Endodermal cell (in vitro differentiated cells): ENCODE measurements around the gene RANBP10. TPM values are rescaled to one million over a fixed set of nuclear protein-coding genes. Genes with fewer than 3 reads are reported as not detected.

ENCODE experiments used
- DNase-seq: peaks from one replicate; pipeline ENCODE4 v3.0.0-alpha.2; 2017
- H3K27ac ChIP-seq: 2 replicates; pipeline ENCODE4 v1.5.1; 2013; ENCODE audit warnings: mild to moderate bottlenecking, low read depth, low read length, moderate library complexity
- H3K27me3 ChIP-seq: 2 replicates; pipeline ENCODE4 v1.6.1; 2013; ENCODE audit warnings: mild to moderate bottlenecking, low read length, moderate library complexity; ENCODE audit not compliant: insufficient read depth, control insufficient read depth, poor library complexity, severe bottlenecking
- H3K36me3 ChIP-seq: 2 replicates; pipeline ENCODE4 v1.7.0; 2013; ENCODE audit warnings: mild to moderate bottlenecking, low read length, moderate library complexity; ENCODE audit not compliant: control insufficient read depth, insufficient read depth
- H3K4me1 ChIP-seq: one replicate; pipeline ENCODE4 v1.7.0; 2013; ENCODE audit warnings: low read length; ENCODE audit not compliant: control insufficient read depth, insufficient read depth
- H3K4me3 ChIP-seq: 2 replicates; pipeline ENCODE4 v1.5.1; 2013; ENCODE audit warnings: mild to moderate bottlenecking, low read length, moderate library complexity
- H3K9ac ChIP-seq: 2 replicates; pipeline ENCODE4 v1.6.1; 2013; ENCODE audit warnings: mild to moderate bottlenecking, low read length, moderate library complexity; ENCODE audit not compliant: poor library complexity, severe bottlenecking; ENCODE audit errors: extremely low read depth
- H3K9me3 ChIP-seq: 2 replicates; pipeline ENCODE4 v1.6.1; 2013; ENCODE audit warnings: mild to moderate bottlenecking, low read length, moderate library complexity; ENCODE audit not compliant: control insufficient read depth
- H3K27ac Mint-ChIP-seq: 2 replicates; pipeline ENCODE4 v1.8.0; 2020; ENCODE audit warnings: mixed read lengths
- H3K27me3 Mint-ChIP-seq: 2 replicates; pipeline ENCODE4 v1.8.0; 2021; ENCODE audit warnings: mild to moderate bottlenecking, mixed read lengths; ENCODE audit not compliant: insufficient read depth
- H3K36me3 Mint-ChIP-seq: 2 replicates; pipeline ENCODE4 v1.8.0; 2020; ENCODE audit warnings: low read depth, mixed read lengths
- H3K4me1 Mint-ChIP-seq: 2 replicates; pipeline ENCODE4 v1.8.0; 2020; ENCODE audit warnings: mixed read lengths
- H3K4me3 Mint-ChIP-seq: 2 replicates; pipeline ENCODE4 v1.8.0; 2020; ENCODE audit warnings: mild to moderate bottlenecking, moderate library complexity, mixed read lengths
- H3K9me3 Mint-ChIP-seq: 2 replicates; pipeline ENCODE4 v1.8.0; 2020; ENCODE audit warnings: mild to moderate bottlenecking, mixed read lengths
- WGBS, 2 experiments: methylation state at CpG; one replicate each; pipeline versions ENCODE4 v1.1.5 to v1.1.7; 2013; ENCODE audit warnings: missing lambda C conversion rate in 2 of 2, mixed read lengths in 1 of 2; ENCODE audit not compliant: insufficient coverage in 1 of 2, insufficient read length in 1 of 2; 5-methylcytosine and 5-hydroxymethylcytosine counted together
- total RNA-seq, 2 donors: library from RNA; stranded (reverse); fragmentation: NEBNext Ultra II Directional in 1 of 2; extraction: Animal tissue kit (Norgen Biotek cat#: 25700) in 1 of 2; gene quantifications; 2 replicates in 1 of 2; 3 replicates in 1 of 2; pipeline ENCODE4 v1.2.1, GENCODE V29; 2021
- TF ChIP-seq, protein P1 (sequence below): fragments of 200-600 bp; sonication (generic); conservative IDR thresholded peaks from 2 replicates; pipeline ENCODE4 v1.5.0; 2021; ENCODE audit warnings: antibody characterized with exemption, mild to moderate bottlenecking

RANBP10 gene
- total RNA-seq, 2 donors from 2014 or later: 19.2 to 22.5 TPM

DNA sequence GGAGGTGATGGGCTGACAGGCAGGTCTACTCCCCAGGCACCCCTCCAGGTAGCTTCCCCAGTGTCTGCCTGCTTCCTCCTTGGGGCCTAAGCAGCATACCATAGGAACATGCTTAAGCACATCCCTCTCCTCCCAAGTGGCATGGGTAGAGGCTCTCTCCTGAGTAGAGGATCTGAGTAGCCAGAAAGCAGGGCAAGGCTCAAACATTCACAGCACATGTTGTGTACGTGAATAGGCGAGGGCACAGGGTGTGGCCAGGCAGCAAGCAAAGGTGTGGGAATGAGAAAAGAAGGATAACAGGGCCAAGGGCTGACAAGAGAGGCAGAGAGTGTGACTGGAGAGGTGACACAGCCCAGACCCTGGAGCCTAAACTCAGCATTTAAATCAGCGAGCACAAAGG is 57.5 kb downstream of the RANBP10 start:
- Histone ChIP-seq H3K9me3 (no peaks in the 10 kb centered on the region), H3K4me3 (no peak overlapping the region), H3K9ac (no peak overlapping the region), H3K36me3 (peaks cover 14% of the 10 kb centered on the region), H3K27me3 (no peaks in the 10 kb centered on the region), H3K4me1 (no peaks in the 10 kb centered on the region), H3K27ac (no peak overlapping the region)
- H3K36me3 Mint-ChIP-seq: peaks cover 28% of the 10 kb centered on the region
- WGBS, 2 experiments: 88 to 97% methylated on average over 3 of the region's 3 CpGs
- DNase-seq: no peak
- no peak overlapping the region for H3K4me3 Mint-ChIP-seq
- TF ChIP-seq, protein P1, sequence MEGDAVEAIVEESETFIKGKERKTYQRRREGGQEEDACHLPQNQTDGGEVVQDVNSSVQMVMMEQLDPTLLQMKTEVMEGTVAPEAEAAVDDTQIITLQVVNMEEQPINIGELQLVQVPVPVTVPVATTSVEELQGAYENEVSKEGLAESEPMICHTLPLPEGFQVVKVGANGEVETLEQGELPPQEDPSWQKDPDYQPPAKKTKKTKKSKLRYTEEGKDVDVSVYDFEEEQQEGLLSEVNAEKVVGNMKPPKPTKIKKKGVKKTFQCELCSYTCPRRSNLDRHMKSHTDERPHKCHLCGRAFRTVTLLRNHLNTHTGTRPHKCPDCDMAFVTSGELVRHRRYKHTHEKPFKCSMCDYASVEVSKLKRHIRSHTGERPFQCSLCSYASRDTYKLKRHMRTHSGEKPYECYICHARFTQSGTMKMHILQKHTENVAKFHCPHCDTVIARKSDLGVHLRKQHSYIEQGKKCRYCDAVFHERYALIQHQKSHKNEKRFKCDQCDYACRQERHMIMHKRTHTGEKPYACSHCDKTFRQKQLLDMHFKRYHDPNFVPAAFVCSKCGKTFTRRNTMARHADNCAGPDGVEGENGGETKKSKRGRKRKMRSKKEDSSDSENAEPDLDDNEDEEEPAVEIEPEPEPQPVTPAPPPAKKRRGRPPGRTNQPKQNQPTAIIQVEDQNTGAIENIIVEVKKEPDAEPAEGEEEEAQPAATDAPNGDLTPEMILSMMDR: no peak
- H3K27me3 Mint-ChIP-seq: no peaks in the 10 kb centered on the region
- H3K4me1 Mint-ChIP-seq: peaks cover 22% of the 10 kb centered on the region
- H3K9me3 Mint-ChIP-seq: no peaks in the 10 kb centered on the region
- H3K27ac Mint-ChIP-seq: peak overlapping the region; percentile 35

DNA sequence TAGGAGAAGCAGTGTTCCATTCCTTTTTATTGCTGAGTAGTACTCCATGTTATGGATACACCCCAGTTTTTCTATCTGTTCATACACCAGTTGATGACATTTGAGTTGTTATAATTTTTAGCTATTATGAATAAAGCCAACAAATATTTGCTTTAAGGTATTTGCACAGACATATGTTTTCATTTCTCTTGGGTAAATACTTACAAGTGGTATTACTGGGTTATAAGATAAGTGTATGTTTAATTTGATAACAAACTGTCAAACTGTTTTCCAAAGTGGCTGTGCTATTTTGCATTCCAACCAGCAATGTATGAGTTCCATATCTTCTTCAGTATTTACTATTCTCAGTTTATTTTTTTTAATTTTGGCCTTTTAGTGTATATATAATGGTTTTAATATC is 59.5 kb downstream of the RANBP10 start:
- Histone ChIP-seq H3K4me1 (no peaks in the 10 kb centered on the region), H3K9me3 (no peaks in the 10 kb centered on the region), H3K36me3 (peaks cover 28% of the 10 kb centered on the region), H3K27me3 (no peaks in the 10 kb centered on the region), H3K4me3 (no peak overlapping the region), H3K27ac (no peak overlapping the region), H3K9ac (no peak overlapping the region)
- H3K4me1 Mint-ChIP-seq: peaks cover 10% of the 10 kb centered on the region
- TF ChIP-seq, protein P1: no peak
- no peaks in the 10 kb centered on the region for H3K9me3 Mint-ChIP-seq
- no peak overlapping the region for H3K27ac Mint-ChIP-seq
- H3K36me3 Mint-ChIP-seq: peaks cover 37% of the 10 kb centered on the region
- no peaks in the 10 kb centered on the region for H3K27me3 Mint-ChIP-seq
- no peak for DNase-seq
- no peak overlapping the region for H3K4me3 Mint-ChIP-seq

DNA sequence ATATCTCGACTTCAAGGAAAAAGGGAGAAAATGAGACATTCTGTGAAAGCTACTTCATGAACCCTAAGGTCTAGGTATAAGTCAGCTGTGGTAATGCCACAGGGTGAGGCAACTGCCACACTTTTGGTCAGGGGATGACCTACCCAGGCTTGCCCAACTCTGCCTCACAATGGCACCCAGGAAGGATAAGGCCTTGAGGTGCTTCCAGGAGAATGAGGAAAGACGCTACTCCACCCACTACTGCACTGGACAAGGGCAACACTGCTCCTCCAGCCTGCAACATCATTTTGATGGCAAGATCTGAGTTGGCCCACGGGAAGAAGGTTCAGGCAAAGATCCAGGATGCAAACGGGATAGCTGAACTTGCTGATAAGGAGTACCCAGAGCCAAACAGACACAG is 65.2 kb downstream of the RANBP10 start:
- H3K27me3 Mint-ChIP-seq: no peaks in the 10 kb centered on the region
- no peak overlapping the region for H3K27ac ChIP-seq
- H3K36me3 ChIP-seq: peaks cover 47% of the 10 kb centered on the region
- H3K27ac Mint-ChIP-seq: no peak overlapping the region
- peaks cover 60% of the 10 kb centered on the region for H3K36me3 Mint-ChIP-seq
- no peaks in the 10 kb centered on the region for H3K9me3 ChIP-seq
- H3K4me3 ChIP-seq: no peak overlapping the region
- peaks cover 2% of the 10 kb centered on the region for H3K4me1 Mint-ChIP-seq
- H3K9ac ChIP-seq: no peak overlapping the region
- no peaks in the 10 kb centered on the region for H3K27me3 ChIP-seq
- no peak overlapping the region for H3K4me3 Mint-ChIP-seq
- TF ChIP-seq, protein P1: no peak
- no peak for DNase-seq
- 92 to 97% methylated on average over 3 to 4 of the region's 4 CpGs for WGBS, 2 experiments
- no peaks in the 10 kb centered on the region for H3K9me3 Mint-ChIP-seq
- H3K4me1 ChIP-seq: no peaks in the 10 kb centered on the region
